AG09319 (cell line): Measurements from ENCODE around the gene SLC6A15.

ENCODE experiments used
- DNase-seq: peaks from one replicate; pipeline ENCODE4 v3.0.0-alpha.2; 2010; ENCODE audit warnings: low read depth; ENCODE audit errors: extremely low read depth
- CTCF ChIP-seq: IDR thresholded peaks from 2 replicates; pipeline ENCODE4 v1.5.1; 2011; ENCODE audit warnings: low read depth, mild to moderate bottlenecking, inconsistent platforms, low read length, moderate library complexity

The SLC6A15 gene

GRCh38 chr12:84843593-84844144 is 68.9 kb downstream of the SLC6A15 start:
- no peak for TF ChIP-seq CTCF
- DNase-seq = no peak

DNA sequence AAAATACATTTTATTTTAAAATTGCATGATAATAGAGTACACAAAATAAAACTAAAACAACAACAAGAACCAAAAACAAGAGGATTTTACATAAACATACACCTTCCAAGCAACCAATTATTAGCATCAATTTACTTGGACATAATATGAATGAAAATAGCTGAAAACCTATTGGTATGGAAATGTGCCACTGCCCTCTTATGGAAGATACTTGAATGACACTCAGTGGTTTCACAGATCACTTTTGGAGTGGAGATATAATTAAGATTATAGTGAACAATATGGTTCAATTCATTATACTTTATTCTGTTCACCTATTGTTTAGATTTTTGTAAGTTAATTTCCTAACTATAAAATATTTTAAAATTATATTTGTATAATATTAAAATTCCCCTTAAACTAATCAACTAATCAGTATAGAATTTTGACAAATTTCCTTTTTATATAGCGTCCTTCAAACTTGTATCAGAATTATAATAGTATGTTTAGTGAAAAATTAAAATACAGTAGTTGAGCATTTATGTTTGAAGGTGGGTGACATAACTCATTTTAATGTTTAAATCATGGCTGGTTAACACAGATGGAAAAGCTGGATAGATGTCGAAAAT is 70.1 kb downstream of the SLC6A15 start:
- TF ChIP-seq CTCF = peak; percentile 74
- DNase-seq = peak; percentile 12

- TF ChIP-seq CTCF = no peak
- DNase-seq = no peak
Observed at GRCh38 chr12:84841591-84841990, 71.0 kb downstream of the SLC6A15 start.

GRCh38 chr12:84840356-84840755 is 72.2 kb downstream of the SLC6A15 start:
- TF ChIP-seq CTCF = no peak
- no peak for DNase-seq

DNA sequence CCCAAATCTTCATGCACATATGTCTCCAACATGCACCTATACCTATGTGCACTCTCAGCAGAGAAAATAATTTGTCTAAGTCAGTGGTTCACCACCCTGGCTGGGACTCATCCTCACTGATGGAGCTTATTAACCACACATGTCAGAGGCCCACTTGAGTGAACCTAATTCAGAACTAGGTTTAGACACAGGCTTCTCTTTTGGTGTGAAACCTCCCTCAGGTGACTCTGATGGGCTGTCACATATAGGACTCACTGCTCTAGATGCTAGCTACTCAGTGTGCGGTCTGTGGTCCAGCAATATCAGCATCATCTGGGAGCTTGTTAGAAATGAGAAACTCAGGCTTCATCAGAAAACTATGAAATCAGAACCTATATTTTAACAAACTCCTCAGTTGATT is 85.7 kb downstream of the SLC6A15 start:
- DNase-seq = no peak
- no peak for TF ChIP-seq CTCF

GRCh38 chr12:84825149-84825548 is 87.5 kb downstream of the SLC6A15 start:
- no peak for TF ChIP-seq CTCF
- DNase-seq = no peak

DNA sequence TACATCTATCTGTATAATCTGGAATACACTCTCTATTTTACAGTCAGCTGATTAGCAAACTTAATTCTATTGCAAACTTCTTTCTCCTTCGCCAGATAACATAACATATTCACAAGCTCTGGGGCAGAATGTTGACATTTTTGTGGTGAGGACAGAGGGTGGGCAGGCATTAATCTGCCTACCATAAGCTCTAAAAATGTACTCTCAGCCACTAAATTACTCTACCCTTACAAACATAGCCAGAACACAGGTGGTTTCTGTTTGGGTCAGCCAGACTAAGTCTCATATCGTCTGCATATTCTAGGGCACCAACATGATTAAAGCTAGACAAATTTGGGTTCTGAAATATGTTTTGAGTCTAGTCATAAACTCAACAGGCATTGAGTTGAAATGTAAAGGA is 90.1 kb downstream of the SLC6A15 start:
- TF ChIP-seq CTCF = no peak
- no peak for DNase-seq
